K562 (cell line): Measurements from ENCODE around the gene ZDHHC14. TPM values are rescaled to one million over a fixed set of nuclear protein-coding genes. Genes with fewer than 3 reads are reported as not detected.

ENCODE experiments used
- BRF2 ChIP-seq: IDR thresholded peaks from 3 replicates; pipeline ENCODE4 v1.6.1; 2011; ENCODE audit warnings: borderline replicate concordance, mild to moderate bottlenecking; ENCODE audit not compliant: insufficient read length, insufficient read depth
- CREM ChIP-seq: IDR thresholded peaks from 2 replicates; pipeline ENCODE4 v1.6.1; 2014; ENCODE audit warnings: antibody characterized with exemption, low read depth
- EP400 ChIP-seq: fragments of 450-650 bp; IDR thresholded peaks from 2 replicates; pipeline ENCODE4 v1.6.1; 2017; ENCODE audit warnings: antibody characterized with exemption, mild to moderate bottlenecking, moderate library complexity
- GATAD2B ChIP-seq: fragments of 450-650 bp; IDR thresholded peaks from 2 replicates; pipeline ENCODE4 v1.6.1; 2017; ENCODE audit warnings: mild to moderate bottlenecking, borderline replicate concordance
- MAFG ChIP-seq: fragments of 450-650 bp; conservative IDR thresholded peaks from 2 replicates; pipeline ENCODE4 v1.6.1; 2016; ENCODE audit warnings: missing genetic modification characterization, missing compliant biosample characterization
- MAFK ChIP-seq: IDR thresholded peaks from 2 replicates; pipeline ENCODE4 v1.6.1; 2011; ENCODE audit warnings: low read length, improper control_type of control experiment
- NFIX ChIP-seq: fragments of 250-450 bp; sonication (Bioruptor Pico); IDR thresholded peaks from 2 replicates; pipeline ENCODE4 v1.4.0; 2020; ENCODE audit warnings: low read depth, mild to moderate bottlenecking, moderate library complexity
- SMARCB1 ChIP-seq: IDR thresholded peaks from 2 replicates; pipeline ENCODE4 v1.6.1; 2011; ENCODE audit warnings: improper control_type of control experiment, low read depth; ENCODE audit not compliant: insufficient read length
- TSHZ1 ChIP-seq: fragments of 250-450 bp; sonication (Bioruptor Pico); IDR thresholded peaks from 2 replicates; pipeline ENCODE4 v1.4.0; 2020; ENCODE audit warnings: mild to moderate bottlenecking, moderate library complexity
- polyA plus RNA-seq, 8 experiments: library from polyadenylated mRNA; depleted of rRNA in 4 of 8; stranded (reverse) in 5 of 8; unstranded in 3 of 8; fragments of >200 nt; fragmentation: Nextera tagmentation in 2 of 8; fragmentation: Illumina TruSeq in 1 of 8; extraction: Ambion mirVana in 2 of 8; extraction: Trizol in 1 of 8; gene quantifications; 2 replicates each; pipeline versions ENCODE4 v1.2.1 to v1.2.3, GENCODE V29; 2011 to 2014; ENCODE audit warnings: inconsistent platforms in 1 of 8, missing spikeins in 1 of 8
- total RNA-seq, 7 experiments: library from RNA; depleted of rRNA in 6 of 7; stranded (reverse); fragments of >200 nt in 6 of 7; fragmentation: Illumina TruSeq in 2 of 7; extraction: Trizol in 2 of 7; gene quantifications; 2 replicates each; pipeline versions ENCODE4 v1.2.1 to v1.2.3, GENCODE V29; 2011 to 2021; ENCODE audit warnings: low replicate concordance in 1 of 7

Gene ZDHHC14
- total and polyA plus RNA-seq, 9 of the 15 experiments (the other 6 are each of a cell fraction or from before 2014, with no cell fraction given), result 0.92 to 23.1 (median 13.8) TPM

GRCh38 chr6:157707576-157707975 lies 326.6 kb downstream of the ZDHHC14 start (continued):
- no peak for TF ChIP-seq TSHZ1 (CRISPR knock-in tag)
- no peak for TF ChIP-seq BRF2
- no peak for TF ChIP-seq NFIX (CRISPR knock-in tag)
- no peak for TF ChIP-seq GATAD2B
- peak; percentile 59 for TF ChIP-seq MAFG
- TF ChIP-seq CREM, result no peak
- no peak for TF ChIP-seq EP400
- TF ChIP-seq SMARCB1, result no peak
- peak; percentile 19; the same call in 1 of the 2 replicates for TF ChIP-seq MAFK
